Endometrial microvascular endothelial cells (primary cell): Measurements from ENCODE around the gene EIF6. TPM values are rescaled to one million over a fixed set of nuclear protein-coding genes. Genes with fewer than 3 reads are reported as not detected.
"Not testable (repeated sequence)": the region's sequence is repeated elsewhere in the genome, so short reads cannot be mapped to it uniquely, and the experiment has no call there.

Experiments
- in situ Hi-C: cut with HindIII; loops from 2 replicates; pipeline ENCODE4 v1.10.0; 2017; ENCODE audit warnings: low sequenced_read_pairs, low pct_unique_long_range_greater_than_20kb; ENCODE audit errors: inconsistent ontology term
- total RNA-seq: library from RNA; depleted of rRNA; stranded (reverse); fragments of >200 nt; gene quantifications from one replicate; pipeline ENCODE4 v1.2.3, GENCODE V29; 2015; ENCODE audit errors: inconsistent ontology term

Gene EIF6
- total RNA-seq, 1 donor from 2014 or later = 220 TPM

DNA sequence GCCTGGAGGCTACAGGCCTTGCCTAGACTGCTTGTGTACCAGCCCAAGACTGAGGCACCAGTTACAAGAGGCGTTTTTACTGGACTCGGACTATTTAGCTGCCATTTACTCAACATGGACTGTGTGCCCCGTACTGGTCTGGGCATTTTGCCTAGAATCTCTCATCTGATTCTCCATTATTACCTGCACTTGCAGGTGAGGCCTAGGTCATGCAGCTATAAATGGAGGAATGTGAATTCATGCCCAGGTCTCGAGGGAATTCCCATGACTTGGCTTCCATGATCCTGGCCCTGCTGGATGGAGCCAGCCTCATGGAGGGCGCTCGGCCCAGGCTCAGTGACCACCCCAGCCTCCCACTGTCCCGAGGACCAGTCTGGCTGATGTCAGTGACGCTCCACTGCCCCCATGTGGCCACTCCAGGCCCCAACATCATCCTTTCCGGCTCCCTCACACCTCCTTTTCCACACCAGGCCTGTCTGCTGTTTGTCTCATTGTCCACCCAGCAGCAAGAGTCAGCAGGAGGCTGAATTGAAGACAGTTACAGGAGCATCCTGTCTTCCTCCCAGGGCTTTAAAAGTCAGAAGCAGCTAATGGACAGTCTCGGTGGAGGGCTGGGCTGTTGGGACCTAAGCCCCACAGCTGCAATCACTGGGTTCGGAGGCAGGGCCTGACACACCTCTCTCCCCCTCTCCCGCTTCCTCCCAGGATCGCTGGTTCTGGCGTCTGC lies 15.4 kb downstream of the EIF6 start:
- in situ Hi-C loops = no loop called here

DNA sequence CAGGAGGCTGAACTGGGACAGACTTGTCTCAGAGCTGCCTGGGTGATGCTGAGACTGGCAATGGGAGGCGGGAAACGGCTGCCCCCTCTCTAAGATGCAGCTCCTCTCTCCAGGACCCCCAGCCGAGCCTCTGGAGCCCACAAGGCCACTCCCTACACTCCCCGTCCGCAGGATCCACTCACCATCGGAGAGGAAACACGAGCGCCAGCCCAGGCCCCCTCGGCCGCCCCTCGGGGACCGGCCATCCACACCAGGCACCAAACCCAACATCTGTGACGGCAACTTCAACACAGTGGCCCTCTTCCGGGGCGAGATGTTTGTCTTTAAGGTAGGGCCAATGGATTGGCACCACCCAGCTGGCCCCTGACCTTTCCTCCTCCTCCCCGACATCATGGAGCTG lies 17.5 kb downstream of the EIF6 start:
- in situ Hi-C loops = no loop called here

DNA sequence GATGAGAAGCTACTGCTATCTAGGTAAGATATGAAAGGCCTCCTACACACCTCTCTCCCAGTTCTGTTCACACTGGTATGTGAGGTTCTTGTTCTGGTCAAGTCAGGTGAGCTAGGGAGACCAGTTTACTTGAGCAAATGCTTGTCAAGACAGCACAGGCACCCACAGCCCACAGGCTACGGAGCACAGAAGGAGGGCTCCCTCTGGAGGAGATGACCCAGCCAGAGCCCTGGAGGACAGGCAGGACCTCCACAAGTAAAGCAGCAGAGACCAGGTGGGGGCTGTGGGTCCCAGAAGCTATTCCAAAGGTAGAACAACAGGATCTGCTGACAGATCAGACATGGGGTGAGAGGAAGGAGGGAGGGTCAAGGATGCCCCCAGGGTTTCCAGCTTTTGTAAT lies 19.8 kb downstream of the EIF6 start:
- in situ Hi-C loops = no loop called here

DNA sequence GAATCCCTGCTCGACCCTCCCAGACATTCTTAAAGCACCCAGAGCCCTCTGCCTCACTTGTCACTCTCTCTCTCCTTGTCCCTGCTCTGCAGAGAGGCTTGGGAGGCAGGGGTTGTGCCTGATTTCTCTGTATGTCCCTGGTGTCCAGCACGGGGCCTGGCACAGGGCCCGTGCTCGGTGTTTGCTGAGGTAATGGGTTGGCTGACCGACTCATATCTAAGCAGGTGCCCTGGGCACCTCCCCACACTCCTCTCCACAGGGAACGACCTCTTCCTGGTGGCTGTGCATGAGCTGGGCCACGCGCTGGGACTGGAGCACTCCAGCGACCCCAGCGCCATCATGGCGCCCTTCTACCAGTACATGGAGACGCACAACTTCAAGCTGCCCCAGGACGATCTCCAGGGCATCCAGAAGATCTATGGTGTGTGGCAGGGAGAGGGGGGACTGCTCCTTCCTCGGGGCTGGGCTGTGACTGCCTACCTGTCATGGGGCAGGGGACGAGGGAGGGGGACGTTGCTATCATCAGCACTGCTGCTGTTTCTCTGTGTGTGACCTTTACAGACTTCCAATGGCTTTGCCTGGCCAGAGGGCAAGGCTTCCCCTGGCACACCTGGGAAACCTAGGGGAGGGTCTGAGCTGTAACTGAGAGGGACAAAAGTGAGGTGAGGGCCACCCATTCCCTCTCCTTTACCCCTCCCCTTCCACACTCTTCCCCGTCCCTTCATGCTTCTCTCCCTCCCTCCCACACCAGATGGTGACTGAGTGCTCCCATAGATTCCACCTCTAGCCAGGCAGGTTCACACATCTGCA lies 20.8 kb downstream of the EIF6 start:
- in situ Hi-C loops = no loop called here

DNA sequence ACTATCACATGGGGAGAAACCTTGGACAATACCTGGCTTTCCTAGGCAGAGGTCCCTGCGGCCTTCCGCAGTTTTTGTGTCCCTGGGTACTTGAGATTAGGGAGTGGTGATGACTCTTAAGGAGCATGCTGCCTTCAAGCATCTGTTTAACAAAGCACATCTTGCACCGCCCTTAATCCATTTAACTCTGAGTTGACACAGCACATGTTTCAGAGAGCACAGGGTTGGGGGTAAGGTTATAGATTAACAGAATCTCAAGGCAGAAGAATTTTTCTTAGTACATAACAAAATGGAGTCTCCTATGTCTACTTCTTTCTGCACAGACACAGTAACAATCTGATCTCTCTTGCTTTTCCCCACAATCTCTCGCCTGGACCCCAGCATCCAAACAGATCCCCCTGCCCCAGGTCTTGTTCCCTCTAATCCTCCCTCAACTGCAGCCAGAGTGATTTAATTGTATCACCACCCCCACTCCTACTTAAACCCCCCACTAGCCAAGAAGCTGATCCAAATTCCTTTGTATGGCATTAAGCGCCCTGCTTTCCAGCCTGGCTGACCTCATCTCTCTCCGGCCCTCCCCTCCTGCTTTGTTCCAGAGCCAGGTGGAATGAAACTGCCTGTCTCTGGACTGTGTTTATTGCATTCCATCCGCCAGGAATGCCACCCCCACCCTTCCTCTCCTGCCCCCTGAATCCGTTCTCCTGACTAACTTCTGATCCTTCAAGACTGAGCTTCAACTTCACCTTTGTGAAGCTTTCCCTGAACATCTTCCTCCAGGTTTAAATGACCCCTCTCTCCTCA lies 21.6 kb downstream of the EIF6 start:
- in situ Hi-C loops = not testable (repeated sequence)

DNA sequence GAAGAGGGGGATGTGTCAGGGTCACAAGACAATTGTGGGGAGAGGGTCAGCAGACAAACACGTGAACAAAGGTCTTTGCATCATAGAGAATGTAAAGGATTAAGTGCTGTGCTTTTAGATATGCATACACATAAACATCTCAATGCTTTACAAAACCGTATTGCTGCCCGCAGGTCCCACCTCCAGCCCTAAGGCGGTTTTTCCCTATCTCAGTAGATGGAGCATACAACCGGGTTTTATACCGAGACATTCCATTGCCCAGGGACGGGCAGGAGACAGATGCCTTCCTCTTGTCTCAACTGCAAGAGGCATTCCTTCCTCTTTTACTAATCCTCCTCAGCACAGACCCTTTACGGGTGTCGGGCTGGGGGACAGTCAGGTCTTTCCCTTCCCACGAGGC lies 22.3 kb downstream of the EIF6 start:
- in situ Hi-C loops = not testable (repeated sequence)

DNA sequence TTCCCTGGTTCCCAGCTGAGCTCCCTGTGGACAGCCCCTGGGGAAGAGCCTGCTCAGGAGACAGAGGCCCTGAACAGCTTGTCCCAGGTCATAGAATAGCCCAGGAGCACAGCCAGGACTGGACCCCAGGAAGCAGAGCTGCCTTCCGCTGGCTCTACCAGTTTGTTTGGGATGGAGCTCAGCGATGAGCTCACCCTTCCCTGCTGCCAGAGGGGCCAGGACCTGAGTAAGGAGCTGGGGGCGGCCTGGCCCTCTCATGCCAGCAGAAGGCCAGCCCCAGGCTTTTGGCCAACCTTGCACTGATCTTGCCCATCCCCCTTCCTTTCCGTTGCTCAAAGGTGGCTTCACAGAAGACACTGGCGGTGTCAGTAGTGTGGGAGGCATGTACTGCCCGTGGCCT lies 24.1 kb downstream of the EIF6 start:
- in situ Hi-C loops = no loop called here

DNA sequence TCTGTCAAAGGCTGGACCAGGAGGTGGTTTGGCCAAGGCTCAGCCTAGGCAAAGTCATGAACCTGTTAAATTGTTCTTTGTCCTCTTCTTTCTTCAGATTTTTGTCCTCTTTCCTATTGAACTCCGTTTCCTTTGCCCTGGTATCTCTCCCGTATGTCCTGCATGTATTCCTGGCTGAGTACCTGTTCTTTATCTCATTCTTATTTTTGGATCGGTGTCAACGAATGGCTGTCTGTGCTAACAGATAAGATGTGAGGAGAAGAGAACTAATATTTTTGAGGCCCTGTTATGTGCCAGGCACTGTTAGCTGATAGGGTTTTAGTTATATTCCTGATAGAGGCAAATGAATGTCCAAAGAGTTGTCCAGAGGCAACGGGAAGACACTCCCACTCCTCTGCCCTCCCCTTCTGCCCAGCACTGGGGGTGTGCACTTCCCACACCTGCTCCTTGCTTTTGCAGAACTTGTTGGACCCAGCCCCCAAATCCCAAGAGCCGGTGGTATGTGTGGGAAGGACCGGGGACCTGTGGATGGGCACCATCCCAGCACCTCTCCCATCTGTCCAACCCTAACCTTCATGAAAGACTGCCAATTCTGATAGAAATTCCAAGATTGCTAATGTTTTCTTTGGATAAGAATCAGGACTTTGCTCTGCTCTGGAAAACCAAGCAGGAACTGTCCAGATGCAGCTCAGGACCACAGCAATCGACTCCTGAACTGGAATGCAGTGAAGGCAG lies 27.2 kb downstream of the EIF6 start:
- in situ Hi-C loops = no loop called here

DNA sequence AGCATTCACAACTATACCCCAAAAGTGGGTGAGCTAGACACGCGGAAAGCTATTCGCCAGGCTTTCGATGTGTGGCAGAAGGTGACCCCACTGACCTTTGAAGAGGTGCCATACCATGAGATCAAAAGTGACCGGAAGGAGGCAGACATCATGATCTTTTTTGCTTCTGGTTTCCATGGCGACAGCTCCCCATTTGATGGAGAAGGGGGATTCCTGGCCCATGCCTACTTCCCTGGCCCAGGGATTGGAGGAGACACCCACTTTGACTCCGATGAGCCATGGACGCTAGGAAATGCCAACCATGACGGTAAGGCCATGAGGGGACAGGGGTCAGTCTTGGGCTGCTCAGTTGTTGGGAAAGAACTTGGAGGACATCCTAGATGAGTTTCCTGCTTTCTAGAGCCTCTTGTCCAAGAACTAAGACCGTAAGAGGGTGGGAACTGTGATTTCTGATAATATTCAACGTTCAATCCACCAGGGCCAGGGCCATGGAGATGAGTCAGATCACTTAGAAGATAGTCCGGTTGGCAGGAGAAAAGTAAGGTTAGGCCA lies 30.0 kb downstream of the EIF6 start:
- in situ Hi-C loops = no loop called here

DNA sequence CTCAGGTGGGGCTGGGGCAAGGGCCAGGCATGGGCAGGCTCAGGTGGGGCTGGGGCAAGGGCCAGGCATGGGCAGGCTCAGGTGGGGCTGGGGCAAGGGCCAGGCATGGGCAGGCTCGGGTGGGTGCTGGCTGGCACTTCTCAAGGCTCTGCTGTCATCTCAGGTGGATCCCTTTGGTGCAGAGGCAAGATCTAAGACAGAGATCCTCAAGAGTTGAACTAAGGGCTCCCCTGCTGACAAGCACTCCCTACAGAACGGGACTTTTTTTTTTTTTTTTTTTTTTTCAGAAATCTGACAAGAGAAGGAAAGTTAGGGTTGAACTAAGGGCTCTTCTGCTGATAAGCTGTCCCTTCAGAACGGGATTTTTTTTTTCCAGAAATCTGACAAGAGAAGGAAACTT lies 31.6 kb downstream of the EIF6 start:
- in situ Hi-C loops = no loop called here

DNA sequence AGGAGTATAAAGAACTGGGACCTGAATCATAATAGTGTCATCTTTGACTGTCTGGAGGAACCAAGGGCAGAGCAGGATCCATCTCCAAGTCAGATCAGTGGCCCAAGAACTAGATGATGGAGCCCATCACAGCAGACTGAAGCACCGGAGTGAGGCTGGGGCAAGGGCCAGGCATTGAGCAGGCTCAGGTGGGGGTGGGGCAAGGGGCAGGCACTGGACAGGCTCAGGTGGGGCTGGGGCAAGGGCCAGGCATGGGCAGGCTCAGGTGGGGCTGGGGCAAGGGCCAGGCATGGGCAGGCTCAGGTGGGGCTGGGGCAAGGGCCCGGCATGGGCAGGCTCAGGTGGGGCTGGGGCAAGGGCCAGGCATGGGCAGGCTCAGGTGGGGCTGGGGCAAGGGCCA lies 32.0 kb downstream of the EIF6 start:
- in situ Hi-C loops = not testable (repeated sequence)

DNA sequence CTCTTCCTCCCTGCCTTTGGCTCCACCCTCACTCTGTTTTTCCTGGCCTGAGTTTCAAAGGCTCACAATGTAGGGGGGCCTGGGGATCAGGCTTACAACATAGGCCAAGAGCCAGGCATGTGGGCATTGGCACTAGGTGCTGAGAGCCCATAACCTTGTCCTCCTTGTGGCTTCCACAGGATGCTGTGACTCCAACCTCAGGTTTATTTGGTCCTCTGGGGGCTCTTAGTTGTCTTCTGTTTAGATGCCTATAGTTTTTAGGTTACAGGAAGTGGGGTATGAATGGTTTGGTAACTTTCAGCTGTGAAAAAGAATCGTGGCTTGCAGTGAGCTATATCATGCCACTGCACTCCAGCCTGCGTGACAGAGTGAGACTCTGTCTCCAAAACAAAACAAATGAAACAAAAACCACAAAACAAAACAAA lies 32.5 kb downstream of the EIF6 start:
- in situ Hi-C loops = no loop called here

DNA sequence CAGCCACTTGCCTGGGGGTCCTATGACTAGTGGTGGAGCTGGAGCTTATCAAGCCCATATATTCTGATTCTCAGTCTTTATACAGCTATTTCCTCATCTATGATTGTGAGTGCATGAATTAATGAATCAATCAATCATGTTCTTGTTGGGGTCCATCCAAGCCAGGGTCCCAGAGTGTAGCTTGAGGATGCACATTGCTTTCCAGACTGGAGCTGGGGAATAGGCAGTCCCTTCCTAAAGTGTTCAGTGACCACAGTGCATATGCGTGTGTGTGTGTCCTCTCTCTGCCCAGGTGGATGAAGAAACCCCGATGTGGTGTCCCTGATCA lies 33.0 kb downstream of the EIF6 start:
- in situ Hi-C loops = no loop called here

DNA sequence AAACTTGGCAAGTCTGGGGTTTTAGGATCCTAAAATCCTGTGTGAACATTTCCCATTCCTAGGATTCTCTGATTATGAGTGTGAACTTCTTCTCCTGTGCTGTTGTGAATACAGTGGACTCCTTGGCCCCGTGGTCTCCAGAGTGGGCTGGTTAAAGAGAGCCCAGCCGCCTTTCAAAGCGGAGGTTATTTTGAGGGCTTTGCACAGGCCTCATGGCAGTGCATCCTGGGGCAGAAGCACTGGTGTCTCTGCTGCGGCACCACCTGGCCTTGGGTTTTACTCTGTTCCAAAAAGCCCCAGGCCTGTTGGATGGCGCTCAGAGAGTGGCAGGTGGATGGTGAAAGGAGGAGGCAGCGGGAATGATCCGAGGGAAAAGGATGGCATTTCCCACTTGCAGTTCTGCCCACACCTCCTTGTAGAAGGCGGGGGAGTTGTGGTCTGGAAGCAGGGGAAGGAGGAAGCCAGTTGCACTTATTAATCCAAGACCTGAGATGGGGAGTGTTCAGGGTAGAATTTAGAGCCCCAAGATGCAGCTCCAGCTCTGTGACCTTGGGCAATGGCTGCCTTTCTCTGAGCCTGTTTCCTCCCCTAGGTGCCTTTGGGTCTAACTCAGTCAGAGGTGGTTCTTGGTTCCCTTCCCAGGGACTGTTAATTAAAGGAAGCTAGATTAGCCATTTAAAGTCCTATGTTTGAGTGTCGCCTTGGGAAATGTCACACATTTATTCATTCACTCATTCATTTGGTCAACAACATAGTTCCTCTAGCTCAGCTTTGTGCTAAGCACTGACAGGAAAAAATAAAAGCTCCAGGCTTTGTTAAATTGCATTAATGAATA lies 35.7 kb downstream of the EIF6 start:
- in situ Hi-C loops = no loop called here

DNA sequence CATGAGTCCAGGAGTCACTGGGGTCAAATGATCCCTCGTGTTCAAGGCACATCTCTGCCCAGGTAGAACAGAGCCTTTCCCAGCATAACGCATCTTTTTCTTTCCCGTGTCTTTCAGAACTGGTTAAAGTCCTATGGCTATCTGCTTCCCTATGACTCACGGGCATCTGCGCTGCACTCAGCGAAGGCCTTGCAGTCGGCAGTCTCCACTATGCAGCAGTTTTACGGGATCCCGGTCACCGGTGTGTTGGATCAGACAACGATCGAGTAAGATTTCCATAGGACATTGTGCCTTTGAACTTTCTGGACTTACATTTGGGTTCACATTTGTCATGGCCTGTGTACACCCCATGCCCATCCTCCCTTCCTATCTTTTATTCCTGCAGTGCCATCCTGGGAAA lies 37.8 kb downstream of the EIF6 start:
- in situ Hi-C loops = no loop called here

DNA sequence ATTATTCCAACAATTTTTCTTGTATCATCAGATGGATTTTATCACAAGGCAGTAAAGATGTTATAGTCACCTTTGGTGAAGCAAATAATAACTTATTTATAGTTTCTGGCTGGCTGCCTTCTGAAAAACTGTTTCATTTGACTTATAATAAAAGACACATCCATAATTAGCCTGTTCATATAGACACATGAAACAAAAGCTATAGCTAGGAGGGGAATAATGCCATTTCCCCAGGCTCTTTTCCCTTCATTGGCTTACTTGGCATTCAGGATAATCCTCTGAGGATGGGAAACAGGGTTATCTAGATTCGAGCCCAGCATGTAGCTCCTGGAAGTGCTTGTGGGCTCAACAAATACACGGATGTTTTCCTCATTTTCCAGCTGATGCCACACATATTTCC lies 40.6 kb downstream of the EIF6 start:
- in situ Hi-C loops = no loop called here

DNA sequence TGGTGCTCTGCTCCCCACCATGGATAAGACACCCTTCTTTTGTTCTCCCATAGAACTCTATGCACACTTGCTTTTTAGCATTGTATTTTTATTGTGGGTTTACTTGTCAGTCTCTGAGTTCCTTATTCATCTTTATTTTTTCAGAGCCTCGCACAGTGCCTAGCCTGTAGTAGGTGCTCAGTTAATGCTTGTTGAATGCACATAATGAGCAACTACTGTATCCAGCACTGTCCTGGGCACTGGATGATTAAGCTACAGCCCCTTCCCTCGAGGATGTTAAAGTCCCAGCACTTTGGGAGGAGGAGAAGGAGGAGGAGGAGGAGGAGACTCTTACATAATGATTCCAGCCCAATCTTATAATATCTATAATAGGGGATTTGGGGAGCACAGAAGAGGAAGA lies 41.3 kb downstream of the EIF6 start:
- in situ Hi-C loops = no loop called here

DNA sequence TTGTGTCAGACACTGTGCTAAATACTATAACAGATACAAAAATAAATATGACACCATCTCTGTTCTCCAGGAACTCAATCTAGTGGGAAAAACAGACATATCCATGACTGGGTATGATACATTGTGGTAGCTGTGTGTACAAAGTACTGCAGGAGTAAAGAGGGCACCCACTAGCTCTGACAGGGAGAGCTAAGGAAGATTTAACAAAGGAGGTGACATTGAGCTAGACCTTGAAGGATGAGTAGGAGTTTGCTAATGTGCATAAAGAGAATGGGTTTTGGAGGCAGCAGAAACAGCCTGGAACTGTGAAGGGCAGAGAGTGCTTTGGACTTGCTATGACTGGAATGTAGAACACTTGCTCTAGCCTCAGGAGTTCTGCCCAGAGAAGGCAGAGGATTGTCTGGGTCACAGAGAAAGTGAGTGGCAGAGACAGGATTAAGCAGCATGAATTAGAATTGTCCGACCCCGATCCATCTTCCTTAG lies 43.7 kb downstream of the EIF6 start:
- in situ Hi-C loops = no loop called here
